ENCODE data around the gene ALK. TPM values are rescaled to one million over a fixed set of nuclear protein-coding genes. Genes with fewer than 3 reads are reported as not detected.

The ALK gene
- total RNA-seq, 4 donors from 2014 or later: 0.88 to 1.3 (median 1.3) TPM; not detected in 1

GRCh38 chr2:29394311-29394980 is 526.9 kb downstream of the ALK start:
- TF ChIP-seq POLR2A (IDR thresholded peaks at IDR 0.05) (no peak), CTCF (IDR thresholded peaks at IDR 0.05) (no peak)
- H3K36me3 ChIP-seq: no peaks in the 10 kb centered on the region
- no peak for DNase-seq
- H3K4me3 ChIP-seq: no peak overlapping the region
- H3K27me3 ChIP-seq: no peaks in the 10 kb centered on the region
- no peaks in the 10 kb centered on the region for H3K4me1 ChIP-seq
- H3K9me3 ChIP-seq: no peaks in the 10 kb centered on the region
- H3K27ac ChIP-seq: no peak overlapping the region

- H3K27ac ChIP-seq: no peak overlapping the region
Measured at GRCh38 chr2:29393676-29394075, 527.7 kb downstream of the ALK start.

GRCh38 chr2:29392774-29393173 is 528.6 kb downstream of the ALK start:
- Histone ChIP-seq H3K9me3 (no peaks in the 10 kb centered on the region), H3K27me3 (no peaks in the 10 kb centered on the region), H3K4me3 (no peak overlapping the region), H3K4me1 (no peaks in the 10 kb centered on the region), H3K27ac (no peak overlapping the region), H3K36me3 (no peaks in the 10 kb centered on the region)
- TF ChIP-seq POLR2A (IDR thresholded peaks at IDR 0.05): no peak
- TF ChIP-seq CTCF (IDR thresholded peaks at IDR 0.05): no peak
- no peak for DNase-seq

More at GRCh38 chr2:29393676-29394075, 527.7 kb downstream of the ALK start:
- Histone ChIP-seq H3K4me1 (no peaks in the 10 kb centered on the region), H3K9me3 (no peaks in the 10 kb centered on the region), H3K27me3 (no peaks in the 10 kb centered on the region), H3K4me3 (no peak overlapping the region), H3K36me3 (no peaks in the 10 kb centered on the region)
- no peak for DNase-seq
- TF ChIP-seq POLR2A (IDR thresholded peaks at IDR 0.05): no peak
- TF ChIP-seq CTCF (IDR thresholded peaks at IDR 0.05): no peak

GRCh38 chr2:29390136-29390535 is 531.2 kb downstream of the ALK start:
- DNase-seq: no peak
- TF ChIP-seq CTCF (IDR thresholded peaks at IDR 0.05): no peak
- TF ChIP-seq POLR2A (IDR thresholded peaks at IDR 0.05): no peak
- Histone ChIP-seq H3K27ac (no peak overlapping the region), H3K4me3 (no peak overlapping the region), H3K27me3 (no peaks in the 10 kb centered on the region), H3K36me3 (no peaks in the 10 kb centered on the region), H3K9me3 (no peaks in the 10 kb centered on the region), H3K4me1 (no peaks in the 10 kb centered on the region)

- Histone ChIP-seq H3K36me3 (no peaks in the 10 kb centered on the region), H3K9me3 (no peaks in the 10 kb centered on the region), H3K4me3 (no peak overlapping the region), H3K27ac (no peak overlapping the region), H3K27me3 (no peaks in the 10 kb centered on the region), H3K4me1 (no peaks in the 10 kb centered on the region)
- DNase-seq: no peak
- no peak for TF ChIP-seq POLR2A (IDR thresholded peaks at IDR 0.05)
- TF ChIP-seq CTCF (IDR thresholded peaks at IDR 0.05): no peak
Measured at GRCh38 chr2:29389686-29390085, 531.7 kb downstream of the ALK start.

GRCh38 chr2:29388071-29388470 is 533.3 kb downstream of the ALK start:
- no peaks in the 10 kb centered on the region for H3K9me3 ChIP-seq
- H3K27ac ChIP-seq: no peak overlapping the region
- TF ChIP-seq CTCF (IDR thresholded peaks at IDR 0.05): no peak
- no peak for TF ChIP-seq POLR2A (IDR thresholded peaks at IDR 0.05)
- no peaks in the 10 kb centered on the region for H3K27me3 ChIP-seq
- H3K36me3 ChIP-seq: no peaks in the 10 kb centered on the region
- no peak for DNase-seq
- H3K4me3 ChIP-seq: no peak overlapping the region
- no peaks in the 10 kb centered on the region for H3K4me1 ChIP-seq

Measured in Peyer's patch (tissue), 4 donors.